CD14-positive monocyte (primary cell): ENCODE results near the gene VEPH1. TPM values are rescaled to one million over a fixed set of nuclear protein-coding genes. Genes with fewer than 3 reads are reported as not detected.

ENCODE experiments used
- DNase-seq, 3 donors: peaks; one replicate each; pipeline ENCODE4 v3.0.0-alpha.2; 2011 to 2022
- H2AFZ ChIP-seq: 2 replicates; pipeline ENCODE4 v1.6.0; 2012; ENCODE audit warnings: mild to moderate bottlenecking, low read depth, low read length, inconsistent platforms; ENCODE audit not compliant: insufficient read depth, poor library complexity, severe bottlenecking
- H3K27ac ChIP-seq, 2 donors: 1 replicate in 1 of 2; 2 replicates in 1 of 2; pipeline ENCODE4 v1.5.1; 2012 to 2013; ENCODE audit warnings: low read length in 2 of 2, control low read depth in 1 of 2, inconsistent platforms in 1 of 2, low read depth in 1 of 2, mild to moderate bottlenecking in 1 of 2
- H3K27me3 ChIP-seq, 2 donors: one replicate each; pipeline versions ENCODE4 v1.6.0 to v1.6.1; 2011 to 2013; ENCODE audit warnings: low read length in 2 of 2; ENCODE audit not compliant: control insufficient read depth in 2 of 2, insufficient read depth in 2 of 2
- H3K36me3 ChIP-seq, 2 donors: replicated peaks in 1 of 2; 1 replicate in 1 of 2; 2 replicates in 1 of 2; pipeline versions ENCODE4 v1.5.1 to v1.6.1; 2012 to 2013; ENCODE audit warnings: low read length in 2 of 2, control low read depth in 1 of 2, inconsistent platforms in 1 of 2, mild to moderate bottlenecking in 1 of 2; ENCODE audit not compliant: insufficient read depth in 2 of 2, control insufficient read depth in 1 of 2
- H3K4me1 ChIP-seq, 2 donors: 1 replicate in 1 of 2; 2 replicates in 1 of 2; pipeline versions ENCODE4 v1.5.1 to v1.6.1; 2012 to 2013; ENCODE audit warnings: low read length in 2 of 2, control low read depth in 1 of 2, inconsistent platforms in 1 of 2, mild to moderate bottlenecking in 1 of 2, moderate library complexity in 1 of 2; ENCODE audit not compliant: insufficient read depth in 2 of 2, control insufficient read depth in 1 of 2
- H3K4me2 ChIP-seq: replicated peaks from 2 replicates; pipeline ENCODE3; 2012; ENCODE audit warnings: low read length, moderate library complexity, mild to moderate bottlenecking; ENCODE audit not compliant: poor library complexity, severe bottlenecking; ENCODE audit errors: extremely low read depth
- H3K4me3 ChIP-seq, 3 experiments: fragments of 200-600 bp in 1 of 3; sonication (generic) in 1 of 3; replicated peaks in 1 of 3; 1 replicate in 2 of 3; 2 replicates in 1 of 3; pipeline ENCODE4 v1.5.1; 2011 to 2013; ENCODE audit warnings: low read length in 3 of 3, mild to moderate bottlenecking in 3 of 3, control low read depth in 2 of 3, low read depth in 2 of 3, inconsistent platforms in 1 of 3, moderate library complexity in 1 of 3
- H3K79me2 ChIP-seq: 2 replicates; pipeline ENCODE4 v1.6.0; 2012; ENCODE audit warnings: mild to moderate bottlenecking, control low read depth, inconsistent platforms, low read length, moderate library complexity; ENCODE audit not compliant: insufficient read depth
- H3K9ac ChIP-seq: 2 replicates; pipeline ENCODE4 v1.6.0; 2017; ENCODE audit warnings: low read length, mild to moderate bottlenecking; ENCODE audit not compliant: insufficient read depth, poor library complexity, severe bottlenecking
- H3K9me3 ChIP-seq, 2 donors: replicated peaks in 1 of 2; 1 replicate in 1 of 2; 2 replicates in 1 of 2; pipeline versions ENCODE4 v1.5.1 to v1.6.1; 2012 to 2013; ENCODE audit warnings: low read length in 2 of 2, control low read depth in 1 of 2; ENCODE audit not compliant: control insufficient read depth in 1 of 2, insufficient read depth in 1 of 2
- H4K20me1 ChIP-seq: 2 replicates; pipeline ENCODE4 v1.6.0; 2012; ENCODE audit warnings: mild to moderate bottlenecking, low read length, control low read depth, moderate library complexity; ENCODE audit not compliant: insufficient read depth
- H3K27ac Mint-ChIP-seq, 7 donors: one replicate each; pipeline ENCODE4 v1.8.0; 2020; ENCODE audit warnings: mild to moderate bottlenecking in 7 of 7, mixed read lengths in 7 of 7, moderate library complexity in 6 of 7, inconsistent platforms in 2 of 7
- H3K27me3 Mint-ChIP-seq, 3 donors: one replicate each; pipeline ENCODE4 v1.8.0; 2021 to 2022; ENCODE audit warnings: low read depth in 3 of 3, mild to moderate bottlenecking in 3 of 3, mixed read lengths in 3 of 3, moderate library complexity in 3 of 3, inconsistent platforms in 1 of 3
- H3K36me3 Mint-ChIP-seq, 2 donors: one replicate each; pipeline ENCODE4 v1.8.0; 2020; ENCODE audit warnings: mixed read lengths in 2 of 2, inconsistent platforms in 1 of 2, mild to moderate bottlenecking in 1 of 2
- H3K4me1 Mint-ChIP-seq: one replicate; pipeline ENCODE4 v1.8.0; 2020; ENCODE audit warnings: mild to moderate bottlenecking, mixed read lengths
- H3K4me3 Mint-ChIP-seq, 2 donors: one replicate each; pipeline ENCODE4 v1.8.0; 2020; ENCODE audit warnings: mild to moderate bottlenecking in 2 of 2, mixed read lengths in 2 of 2, moderate library complexity in 1 of 2
- H3K9me3 Mint-ChIP-seq, 7 donors: one replicate each; pipeline ENCODE4 v1.8.0; 2020 to 2022; ENCODE audit warnings: mixed read lengths in 7 of 7, mild to moderate bottlenecking in 6 of 7, moderate library complexity in 6 of 7, inconsistent platforms in 2 of 7
- CTCF ChIP-seq: fragments of 200-600 bp; IDR thresholded peaks from one replicate; pipeline ENCODE4 v1.8.0; 2022; ENCODE audit warnings: antibody characterized with exemption, mild to moderate bottlenecking
- WGBS: methylation state at CpG from one replicate; pipeline ENCODE4 v1.1.5; 2013; ENCODE audit warnings: missing lambda C conversion rate; ENCODE audit not compliant: insufficient coverage; 5-methylcytosine and 5-hydroxymethylcytosine counted together
- intact Hi-C, 2 donors: fragments of 100-400 bp; cut with micrococcal nuclease; formaldehyde crosslinking; loops; one replicate each; pipeline versions ENCODE4 v1.15.0 to v1.15.1; 2023
- polyA plus RNA-seq, 3 donors: library from polyadenylated mRNA; depleted of rRNA in 1 of 3; unstranded in 2 of 3; stranded (reverse) in 1 of 3; fragments of 300-500 nt in 2 of 3; fragments of >200 nt in 1 of 3; fragmentation: Illumina TruSeq in 2 of 3; gene quantifications; 1 replicate in 2 of 3; 2 replicates in 1 of 3; pipeline ENCODE4 v1.2.3, GENCODE V29; 2012 to 2021

Gene VEPH1
- polyA plus RNA-seq, 3 donors: 0.44 TPM; not detected in 2

- Histone ChIP-seq H4K20me1 (no peaks in the 10 kb centered on the region), H2AFZ (no peak overlapping the region), H3K4me3 (no peak overlapping the region), H3K9me3 (no peaks in the 10 kb centered on the region), H3K79me2 (no peaks in the 10 kb centered on the region), H3K27ac (no peak overlapping the region), H3K4me2 (no peak overlapping the region), H3K4me1 (no peaks in the 10 kb centered on the region), H3K36me3 (no peaks in the 10 kb centered on the region), H3K9ac (no peak overlapping the region), H3K27me3 (no peaks in the 10 kb centered on the region)
- intact Hi-C loops: no loop called here
- no peaks in the 10 kb centered on the region for H3K36me3 Mint-ChIP-seq
- 80% methylated on average over 1 of the region's 3 CpGs for WGBS
- H3K9me3 Mint-ChIP-seq: peaks cover 0 to 1% (median 0%) of the 10 kb centered on the region in 7 donors
- TF ChIP-seq CTCF: no peak
- H3K27me3 Mint-ChIP-seq: no peaks in the 10 kb centered on the region
- DNase-seq: no peak
- no peak overlapping the region for H3K27ac Mint-ChIP-seq
- H3K4me3 Mint-ChIP-seq: no peak overlapping the region
- H3K4me1 Mint-ChIP-seq: no peaks in the 10 kb centered on the region
Observed at GRCh38 chr3:157363393-157363792, 139.8 kb downstream of the VEPH1 start.

GRCh38 chr3:157362348-157362747 is 140.9 kb downstream of the VEPH1 start:
- Mint-ChIP-seq H3K36me3 (no peaks in the 10 kb centered on the region), H3K27me3 (peaks cover 0 to 2% (median 0%) of the 10 kb centered on the region in 3 donors), H3K4me1 (no peaks in the 10 kb centered on the region), H3K4me3 (no peak overlapping the region), H3K27ac (no peak overlapping the region), H3K9me3 (peaks cover 0 to 1% (median 0%) of the 10 kb centered on the region in 7 donors)
- H3K4me2 ChIP-seq: no peak overlapping the region
- no peaks in the 10 kb centered on the region for H3K27me3 ChIP-seq
- TF ChIP-seq CTCF: no peak
- no peaks in the 10 kb centered on the region for H4K20me1 ChIP-seq
- DNase-seq: no peak
- intact Hi-C loops: no loop called here
- WGBS: no CpG with 5 or more reads among the region's 2 CpGs
- H3K4me1 ChIP-seq: no peaks in the 10 kb centered on the region
- H3K36me3 ChIP-seq: no peaks in the 10 kb centered on the region
- no peaks in the 10 kb centered on the region for H3K79me2 ChIP-seq
- no peak overlapping the region for H2AFZ ChIP-seq
- H3K4me3 ChIP-seq: no peak overlapping the region
- H3K27ac ChIP-seq: no peak overlapping the region
- H3K9me3 ChIP-seq: no peaks in the 10 kb centered on the region
- H3K9ac ChIP-seq: no peak overlapping the region
